SK-MEL-5 (cell line): ENCODE measurements around the gene OR51T1. TPM values are rescaled to one million over a fixed set of nuclear protein-coding genes. Genes with fewer than 3 reads are reported as not detected.

Experiments
- DNase-seq: peaks from one replicate; pipeline ENCODE4 v3.0.0-alpha.2; 2016; ENCODE audit warnings: low read depth, low spot score
- in situ Hi-C: cut with HindIII; loops from 2 replicates; pipeline ENCODE4 v1.10.0; 2016; ENCODE audit warnings: low sequenced_read_pairs, high pct_unique_total_duplicates, low pct_unique_long_range_greater_than_20kb
- total RNA-seq: library from RNA; depleted of rRNA; stranded (reverse); fragments of >200 nt; shearing (Covaris generic); gene quantifications from 2 replicates; pipeline ENCODE4 v1.2.3, GENCODE V29; 2014; rRNA removed

Gene OR51T1
- total RNA-seq, 1 experiment from 2014 or later, result not detected

DNA sequence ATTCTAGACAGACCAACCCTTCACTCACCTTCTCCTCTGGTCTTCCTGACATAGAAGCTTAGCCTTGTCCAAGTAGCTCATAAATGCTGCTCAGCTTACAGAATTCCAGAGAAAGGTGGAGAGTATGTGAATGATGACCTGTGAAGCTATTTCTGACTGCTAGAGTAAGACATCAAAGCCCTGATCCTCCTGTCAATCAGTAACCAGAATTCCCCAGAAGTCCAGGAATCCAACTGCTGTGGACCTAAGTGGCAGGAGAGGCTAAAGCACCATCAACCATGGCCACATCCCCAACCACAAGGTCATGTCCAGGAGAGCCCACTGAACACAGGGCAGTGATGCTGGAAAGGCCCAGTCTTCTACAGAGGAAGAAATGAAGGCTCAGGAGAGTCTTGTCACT is 34.9 kb downstream of the OR51T1 start:
- in situ Hi-C loops, result no loop called here

DNA sequence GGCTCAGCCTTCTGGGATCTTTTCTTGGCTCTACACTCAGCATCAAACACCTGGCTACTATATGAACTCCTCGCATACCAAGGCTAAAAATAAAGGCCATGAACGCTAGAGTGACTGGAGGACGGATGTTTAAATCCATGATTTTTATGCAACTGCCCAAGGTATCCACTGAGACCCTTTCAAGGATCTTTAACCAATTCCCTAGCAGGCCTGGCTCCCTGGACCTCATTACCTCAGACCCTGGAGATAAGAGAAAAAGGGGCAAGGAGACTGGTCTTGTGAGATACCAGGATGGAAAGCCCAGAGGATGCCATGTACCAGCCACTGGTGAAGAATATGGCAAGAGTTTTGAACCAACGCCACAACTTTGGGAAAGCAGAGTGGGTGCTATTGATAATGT is 37.5 kb downstream of the OR51T1 start, which contains the start of gene OR51G2:
TSS of gene OR51G2 (minus strand) at position 101 of the 400 bp plus-strand sequence. CDS start 3,687 bp downstream, outside the sequence.
- no peak for DNase-seq
- in situ Hi-C loops, result no loop called here

More for the DNA sequence above, 34.9 kb downstream of the OR51T1 start:
- DNase-seq, result no peak

DNA sequence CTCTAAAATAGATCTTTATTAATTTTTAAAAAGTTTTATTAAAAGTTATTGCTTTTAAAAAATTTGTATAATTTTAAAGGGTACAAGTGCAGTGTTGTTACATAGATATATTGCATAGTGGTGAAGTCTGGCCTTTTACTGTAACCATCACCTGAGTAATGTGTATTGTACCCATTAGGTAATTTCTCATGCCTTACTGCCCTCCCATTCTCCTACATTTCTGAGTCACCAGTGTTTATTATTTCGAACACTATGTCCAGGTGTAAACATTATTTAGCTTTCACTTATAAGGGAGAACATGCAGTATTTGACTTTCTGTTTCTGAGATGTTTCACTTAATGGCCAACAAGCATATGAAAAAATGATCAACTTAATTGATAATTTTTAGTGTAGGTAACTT is 40.1 kb downstream of the OR51T1 start:
- in situ Hi-C loops, result no loop called here
- DNase-seq, result no peak

DNA sequence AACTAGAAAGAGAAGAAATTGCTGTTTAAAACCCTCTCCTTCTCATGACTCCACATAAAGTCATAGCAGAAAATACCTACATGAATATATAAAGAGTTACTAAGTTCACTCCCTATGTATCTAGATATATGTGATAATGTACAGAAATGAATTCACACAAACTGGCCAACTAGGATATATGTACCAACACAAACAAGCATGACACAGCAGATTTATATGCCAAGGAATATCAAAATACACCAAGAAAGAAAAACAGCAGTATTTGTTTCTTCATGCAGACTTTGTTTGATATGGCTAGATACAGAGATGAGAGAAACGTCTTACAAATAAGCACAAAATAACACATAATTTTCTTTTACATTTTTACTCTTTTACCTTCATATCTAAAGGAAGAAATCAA is 40.6 kb downstream of the OR51T1 start:
- no peak for DNase-seq
- in situ Hi-C loops, result no loop called here

DNA sequence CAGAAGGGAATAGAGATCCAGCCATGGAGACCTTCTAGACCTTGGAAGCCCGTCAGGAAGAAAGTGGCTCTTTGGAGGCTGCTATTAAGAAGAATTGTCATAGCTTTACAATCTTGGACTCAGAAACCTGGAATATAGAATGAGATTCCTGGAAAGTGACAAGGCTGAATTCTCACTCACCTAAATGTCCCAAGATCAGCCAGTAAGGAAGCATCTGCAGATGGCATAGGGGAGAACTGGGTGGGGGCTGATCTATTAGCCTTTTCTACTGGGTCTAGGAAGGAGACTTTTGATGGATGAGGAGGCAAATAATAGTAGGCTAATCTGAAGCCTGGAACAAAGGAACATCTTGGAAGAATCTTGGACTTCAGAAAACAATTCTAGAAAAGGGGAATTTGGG is 42.5 kb downstream of the OR51T1 start, which contains the start of gene OR51G1:
TSS of gene OR51G1 (minus strand) at position 101 of the 400 bp plus-strand sequence. CDS start at position 101, 0 bp downstream.
- no peak for DNase-seq
- in situ Hi-C loops, result no loop called here

DNA sequence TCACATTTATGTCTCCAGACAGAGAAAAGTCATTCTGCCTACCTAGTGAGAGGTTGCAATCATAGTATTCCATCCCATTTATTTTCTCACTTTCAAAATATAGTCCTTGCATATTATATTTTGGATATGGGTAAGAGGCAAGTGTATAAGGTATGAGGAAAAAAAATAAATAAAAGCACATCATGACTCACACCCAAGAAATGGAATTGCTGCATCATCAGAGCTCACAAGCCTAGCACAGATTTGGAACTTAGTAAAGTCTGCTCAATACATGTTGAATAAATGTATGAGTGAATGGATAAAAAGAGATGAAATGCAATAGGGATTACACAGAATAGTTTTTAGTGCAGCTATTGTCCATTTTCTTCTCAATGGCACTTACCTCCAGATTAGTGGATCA is 44.9 kb downstream of the OR51T1 start:
- in situ Hi-C loops, result no loop called here
- no peak for DNase-seq

Other genes starting within 250 kb of the OR51T1 start
- gene OR51D1, start 244.4 kb upstream of the OR51T1 start, total RNA-seq, result not detected in 2 replicates
- gene OR51E1, start 237.9 kb upstream of the OR51T1 start, total RNA-seq, result not detected in 2 replicates
- not detected in 2 replicates for gene OR51E2, start 184.0 kb upstream of the OR51T1 start, total RNA-seq
- gene MMP26, start 177.1 kb upstream of the OR51T1 start, total RNA-seq, result not detected in 2 replicates
- not detected in 2 replicates for gene OR51F1, start 112.0 kb upstream of the OR51T1 start, total RNA-seq
- gene OR52R1, start 77.5 kb upstream of the OR51T1 start, total RNA-seq, result not detected in 2 replicates
- not detected in 2 replicates for gene OR51F2, start 60.6 kb upstream of the OR51T1 start, total RNA-seq
- gene OR51S1, start 32.7 kb upstream of the OR51T1 start, total RNA-seq, result not detected in 2 replicates
- gene OR51A7, start 21.9 kb downstream of the OR51T1 start, total RNA-seq, result not detected in 2 replicates
- not detected in 2 replicates for gene OR51G2, start 37.5 kb downstream of the OR51T1 start, total RNA-seq
- gene OR51G1, start 42.4 kb downstream of the OR51T1 start, total RNA-seq, result not detected in 2 replicates
- gene OR51A4, start 65.7 kb downstream of the OR51T1 start, total RNA-seq, result not detected in 2 replicates
- not detected in 2 replicates for gene OR51A2, start 73.8 kb downstream of the OR51T1 start, total RNA-seq
- not detected in 2 replicates for gene OR51L1, start 113.0 kb downstream of the OR51T1 start, total RNA-seq
- gene OR52J3, start 164.6 kb downstream of the OR51T1 start, total RNA-seq, result not detected in 2 replicates
- not detected in 2 replicates for gene OR52E2, start 177.7 kb downstream of the OR51T1 start, total RNA-seq
- not detected in 2 replicates for gene OR52E1, start 187.7 kb downstream of the OR51T1 start, total RNA-seq